ENCODE measurements around the gene IP6K3.

IP6K3 gene

DNA sequence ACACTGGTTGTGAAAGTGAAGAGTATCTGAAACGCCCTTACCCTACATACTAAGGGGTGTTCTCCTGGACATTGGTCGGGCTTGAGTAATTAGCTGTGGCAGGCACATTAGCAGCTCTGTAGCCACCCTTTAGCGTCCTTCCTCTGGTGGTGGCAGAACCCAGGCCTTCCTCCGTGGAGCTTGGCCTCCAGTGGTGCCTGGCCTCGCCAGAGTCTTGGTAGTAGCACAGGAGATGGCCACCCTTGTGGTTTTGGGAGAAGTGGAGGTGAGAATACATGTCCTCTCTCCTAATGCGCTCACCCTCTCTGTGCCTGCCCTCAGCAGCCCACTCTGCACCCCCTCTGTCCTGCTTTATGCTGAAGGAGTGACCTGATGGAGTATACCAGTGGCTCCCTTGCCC is 17.6 kb downstream of the IP6K3 start:
- Histone ChIP-seq H3K9me3 (replicated peaks; ENCODE audit: insufficient read depth, low read length) (no peaks in the 10 kb centered on the region), H3F3A (ENCODE audit: insufficient read depth, low read length) (no peaks in the 10 kb centered on the region), H2AFZ (ENCODE audit: low read length) (no peak overlapping the region), H3K4me1 (ENCODE audit: low read length) (no peaks in the 10 kb centered on the region), H3K9ac (ENCODE audit: low read length) (no peak overlapping the region), H3K36me3 (replicated peaks; ENCODE audit: insufficient read depth, low read length) (no peaks in the 10 kb centered on the region), H3K27ac (ENCODE audit: low read length) (no peak overlapping the region), H3K79me2 (ENCODE audit: low read length) (no peaks in the 10 kb centered on the region), H3K4me3 (ENCODE audit: low read length) (no peak overlapping the region), H3K4me2 (ENCODE audit: low read depth, low read length) (no peak overlapping the region), H4K20me1 (ENCODE audit: insufficient read depth, low read length) (no peaks in the 10 kb centered on the region), H3K9me2 (replicated peaks; ENCODE audit: insufficient read depth, low read length) (no peaks in the 10 kb centered on the region), H3K27me3 (replicated peaks; ENCODE audit: insufficient read depth, low read length) (peaks cover 54% of the 10 kb centered on the region)
- DNase-seq, result no peak
- TF ChIP-seq, protein P1, sequence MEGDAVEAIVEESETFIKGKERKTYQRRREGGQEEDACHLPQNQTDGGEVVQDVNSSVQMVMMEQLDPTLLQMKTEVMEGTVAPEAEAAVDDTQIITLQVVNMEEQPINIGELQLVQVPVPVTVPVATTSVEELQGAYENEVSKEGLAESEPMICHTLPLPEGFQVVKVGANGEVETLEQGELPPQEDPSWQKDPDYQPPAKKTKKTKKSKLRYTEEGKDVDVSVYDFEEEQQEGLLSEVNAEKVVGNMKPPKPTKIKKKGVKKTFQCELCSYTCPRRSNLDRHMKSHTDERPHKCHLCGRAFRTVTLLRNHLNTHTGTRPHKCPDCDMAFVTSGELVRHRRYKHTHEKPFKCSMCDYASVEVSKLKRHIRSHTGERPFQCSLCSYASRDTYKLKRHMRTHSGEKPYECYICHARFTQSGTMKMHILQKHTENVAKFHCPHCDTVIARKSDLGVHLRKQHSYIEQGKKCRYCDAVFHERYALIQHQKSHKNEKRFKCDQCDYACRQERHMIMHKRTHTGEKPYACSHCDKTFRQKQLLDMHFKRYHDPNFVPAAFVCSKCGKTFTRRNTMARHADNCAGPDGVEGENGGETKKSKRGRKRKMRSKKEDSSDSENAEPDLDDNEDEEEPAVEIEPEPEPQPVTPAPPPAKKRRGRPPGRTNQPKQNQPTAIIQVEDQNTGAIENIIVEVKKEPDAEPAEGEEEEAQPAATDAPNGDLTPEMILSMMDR (IDR thresholded peaks at IDR 0.05; ENCODE audit: low read length), result no peak

DNA sequence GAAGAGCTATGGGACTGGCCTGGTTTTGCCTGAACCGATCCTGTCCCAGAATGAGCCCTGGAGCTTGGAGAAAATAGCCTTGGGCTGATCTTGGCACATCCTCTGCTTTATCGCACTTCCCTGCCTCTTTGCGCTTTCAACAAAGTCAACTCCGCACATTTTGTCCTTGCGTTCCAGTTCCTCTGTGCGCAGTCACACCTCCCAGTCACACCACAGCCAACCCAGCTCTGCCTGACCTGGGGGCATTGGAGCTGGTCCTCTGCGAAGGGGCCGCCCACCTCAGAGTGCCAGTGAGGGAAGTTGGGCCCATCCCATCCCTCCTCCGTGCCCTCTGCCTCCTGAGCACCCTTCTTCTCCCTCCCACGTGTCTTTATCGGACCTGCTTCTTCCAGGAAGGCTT is 18.3 kb downstream of the IP6K3 start:
- Histone ChIP-seq H3K27ac (ENCODE audit: low read length) (no peak overlapping the region), H3K4me2 (ENCODE audit: low read depth, low read length) (no peak overlapping the region), H3K27me3 (replicated peaks; ENCODE audit: insufficient read depth, low read length) (peaks cover 60% of the 10 kb centered on the region), H3K4me1 (ENCODE audit: low read length) (no peaks in the 10 kb centered on the region), H2AFZ (ENCODE audit: low read length) (no peak overlapping the region), H3K9me2 (replicated peaks; ENCODE audit: insufficient read depth, low read length) (no peaks in the 10 kb centered on the region), H3F3A (ENCODE audit: insufficient read depth, low read length) (no peaks in the 10 kb centered on the region), H3K36me3 (replicated peaks; ENCODE audit: insufficient read depth, low read length) (no peaks in the 10 kb centered on the region), H3K79me2 (ENCODE audit: low read length) (no peaks in the 10 kb centered on the region), H3K9me3 (replicated peaks; ENCODE audit: insufficient read depth, low read length) (no peaks in the 10 kb centered on the region), H3K9ac (ENCODE audit: low read length) (no peak overlapping the region), H4K20me1 (ENCODE audit: insufficient read depth, low read length) (no peaks in the 10 kb centered on the region), H3K4me3 (ENCODE audit: low read length) (no peak overlapping the region)
- no peak for DNase-seq
- TF ChIP-seq EZH2phosphoT487 (IDR thresholded peaks at IDR 0.05; ENCODE audit: low read length) (no peak), EZH2 (optimal IDR thresholded peaks at IDR 0.05; ENCODE audit: low read depth, low read length) (no peak)
- TF ChIP-seq, protein P1 (IDR thresholded peaks at IDR 0.05; ENCODE audit: low read length), result no peak

DNA sequence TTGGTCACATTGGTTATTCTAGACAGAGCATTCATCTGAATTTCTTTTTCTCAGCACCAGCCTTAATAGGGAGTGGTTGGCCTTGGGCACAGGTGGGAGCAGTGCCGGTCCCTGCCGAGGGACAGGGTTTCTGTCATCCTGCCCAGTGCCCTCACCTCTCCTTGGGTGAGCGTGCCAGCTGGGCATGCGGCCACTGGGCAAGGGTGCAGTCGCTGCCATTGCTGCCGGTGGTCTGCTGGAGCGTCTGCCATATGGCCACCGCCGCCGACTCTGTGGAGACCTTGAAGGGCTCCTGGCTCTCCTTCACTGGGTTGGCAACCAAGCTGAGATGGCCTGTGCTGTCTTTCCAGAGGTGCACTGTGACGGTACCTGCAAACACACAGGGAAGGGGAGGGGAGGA is 18.8 kb downstream of the IP6K3 start:
- TF ChIP-seq EZH2 (optimal IDR thresholded peaks at IDR 0.05; ENCODE audit: low read depth, low read length), result no peak
- H3K9ac ChIP-seq (ENCODE audit: low read length), result no peak overlapping the region
- no peaks in the 10 kb centered on the region for H3F3A ChIP-seq (ENCODE audit: insufficient read depth, low read length)
- H3K36me3 ChIP-seq (replicated peaks; ENCODE audit: insufficient read depth, low read length), result no peaks in the 10 kb centered on the region
- peaks cover 65% of the 10 kb centered on the region for H3K27me3 ChIP-seq (replicated peaks; ENCODE audit: insufficient read depth, low read length)
- no peaks in the 10 kb centered on the region for H3K9me3 ChIP-seq (replicated peaks; ENCODE audit: insufficient read depth, low read length)
- no peaks in the 10 kb centered on the region for H3K79me2 ChIP-seq (ENCODE audit: low read length)
- H2AFZ ChIP-seq (ENCODE audit: low read length), result no peak overlapping the region
- H4K20me1 ChIP-seq (ENCODE audit: insufficient read depth, low read length), result no peaks in the 10 kb centered on the region
- no peak overlapping the region for H3K4me2 ChIP-seq (ENCODE audit: low read depth, low read length)
- no peaks in the 10 kb centered on the region for H3K4me1 ChIP-seq (ENCODE audit: low read length)
- H3K4me3 ChIP-seq (ENCODE audit: low read length), result no peak overlapping the region
- H3K9me2 ChIP-seq (replicated peaks; ENCODE audit: insufficient read depth, low read length), result no peaks in the 10 kb centered on the region
- no peak overlapping the region for H3K27ac ChIP-seq (ENCODE audit: low read length)
- DNase-seq, result no peak

DNA sequence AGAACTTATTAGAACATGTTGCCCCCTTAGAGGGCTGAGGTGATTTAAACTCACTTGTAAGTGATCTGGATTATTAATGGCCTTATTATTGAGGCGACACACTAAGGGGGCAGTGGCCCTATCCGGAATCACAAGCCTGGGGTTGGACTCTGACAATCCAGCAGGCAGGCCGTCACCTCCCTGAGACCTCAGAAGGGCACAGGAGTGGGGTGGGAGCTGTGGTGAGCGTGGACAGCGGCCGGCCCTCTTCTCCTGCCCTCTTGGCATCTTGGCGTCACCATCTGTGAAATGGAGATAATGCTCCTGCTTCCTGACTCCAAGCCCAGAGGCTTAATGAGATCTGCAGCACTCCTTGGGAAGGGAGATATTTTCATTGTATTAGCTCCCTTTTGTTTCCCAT is 19.6 kb downstream of the IP6K3 start:
- no peaks in the 10 kb centered on the region for H3F3A ChIP-seq (ENCODE audit: insufficient read depth, low read length)
- H2AFZ ChIP-seq (ENCODE audit: low read length), result no peak overlapping the region
- no peak overlapping the region for H3K4me3 ChIP-seq (ENCODE audit: low read length)
- no peak overlapping the region for H3K27ac ChIP-seq (ENCODE audit: low read length)
- no peaks in the 10 kb centered on the region for H4K20me1 ChIP-seq (ENCODE audit: insufficient read depth, low read length)
- no peaks in the 10 kb centered on the region for H3K79me2 ChIP-seq (ENCODE audit: low read length)
- H3K9me3 ChIP-seq (replicated peaks; ENCODE audit: insufficient read depth, low read length), result no peaks in the 10 kb centered on the region
- H3K9me2 ChIP-seq (replicated peaks; ENCODE audit: insufficient read depth, low read length), result no peaks in the 10 kb centered on the region
- no peaks in the 10 kb centered on the region for H3K4me1 ChIP-seq (ENCODE audit: low read length)
- DNase-seq, result no peak
- H3K9ac ChIP-seq (ENCODE audit: low read length), result no peak overlapping the region
- no peak overlapping the region for H3K4me2 ChIP-seq (ENCODE audit: low read depth, low read length)
- no peak for TF ChIP-seq EZH2phosphoT487 (IDR thresholded peaks at IDR 0.05; ENCODE audit: low read length)
- no peak for TF ChIP-seq EZH2 (optimal IDR thresholded peaks at IDR 0.05; ENCODE audit: low read depth, low read length)
- TF ChIP-seq, protein P1 (IDR thresholded peaks at IDR 0.05; ENCODE audit: low read length), result no peak
- peaks cover 73% of the 10 kb centered on the region for H3K27me3 ChIP-seq (replicated peaks; ENCODE audit: insufficient read depth, low read length)
- H3K36me3 ChIP-seq (replicated peaks; ENCODE audit: insufficient read depth, low read length), result no peaks in the 10 kb centered on the region
